Suprapubic skin (tissue), 3 donors: ENCODE measurements around the gene FASTK.

ENCODE experiments used
- CTCF ChIP-seq, 2 donors: fragments of 200-600 bp in 1 of 2; fragments of 450-650 bp in 1 of 2; sonication (generic) in 1 of 2; IDR thresholded peaks; one replicate each; pipeline ENCODE4 v1.5.1; 2016 to 2019; ENCODE audit warnings: antibody characterized with exemption in 2 of 2, mild to moderate bottlenecking in 1 of 2, moderate library complexity in 1 of 2
- EP300 ChIP-seq: sonication (generic); formaldehyde crosslinking; IDR thresholded peaks from one replicate; pipeline ENCODE4 v1.6.1; 2017; ENCODE audit warnings: antibody characterized with exemption

GRCh38 chr7:151129117-151129959, 48.7 kb upstream of the FASTK start:
- TF ChIP-seq CTCF (IDR thresholded peaks at IDR 0.05) (no peak), EP300 (no peak)
